GM06990 (cell line): ENCODE data around the gene OR13C5.

Experiments used
- DNase-seq: peaks from one replicate; pipeline ENCODE4 v3.0.0-alpha.2; 2011; ENCODE audit not compliant: insufficient read length; ENCODE audit errors: extremely low read depth
- H3K27me3 ChIP-seq: replicated peaks from 2 replicates; pipeline ENCODE4 v1.6.0; 2011; ENCODE audit warnings: low read length; ENCODE audit not compliant: control insufficient read depth, insufficient read depth
- H3K36me3 ChIP-seq: 2 replicates; pipeline ENCODE4 v1.5.1; 2011; ENCODE audit warnings: low read length; ENCODE audit not compliant: control insufficient read depth, insufficient read depth
- H3K4me3 ChIP-seq: replicated peaks from 2 replicates; pipeline ENCODE4 v1.5.1; 2011; ENCODE audit warnings: low read depth, mild to moderate bottlenecking, control low read depth, low read length
- CTCF ChIP-seq: IDR thresholded peaks from 2 replicates; pipeline ENCODE4 v1.5.1; 2011; ENCODE audit warnings: low read length, control low read depth, mild to moderate bottlenecking, inconsistent platforms; ENCODE audit not compliant: insufficient read depth, poor library complexity, severe bottlenecking

The OR13C5 gene

DNA sequence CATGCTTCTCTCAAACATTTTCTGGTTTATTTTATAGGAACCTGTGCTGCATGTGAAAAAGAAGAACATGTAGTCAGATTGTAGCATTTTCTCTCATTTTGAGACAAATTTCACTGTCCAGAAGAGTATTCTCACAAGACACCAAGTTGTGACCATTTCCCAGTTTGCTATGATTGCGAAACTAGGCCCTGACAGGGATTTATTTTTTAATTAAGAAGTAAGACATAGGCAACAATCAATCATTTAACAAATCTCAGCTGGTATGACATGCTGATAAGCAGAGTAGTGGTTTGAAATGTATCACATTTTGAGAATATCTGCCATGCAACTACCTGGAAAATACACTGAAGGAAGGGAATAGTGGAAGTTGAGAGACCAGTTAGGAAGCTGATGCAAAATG lies 18.7 kb downstream of the OR13C5 start:
- TF ChIP-seq CTCF: no peak
- H3K27me3 ChIP-seq: no peaks in the 10 kb centered on the region

GRCh38 chr9:104577263-104577662 lies 21.9 kb downstream of the OR13C5 start:
- Histone ChIP-seq H3K27me3 (no peaks in the 10 kb centered on the region), H3K4me3 (no peak overlapping the region), H3K36me3 (no peaks in the 10 kb centered on the region)
- DNase-seq: no peak
- no peak for TF ChIP-seq CTCF

More for the DNA sequence above, 18.7 kb downstream of the OR13C5 start:
- no peak overlapping the region for H3K4me3 ChIP-seq
- no peaks in the 10 kb centered on the region for H3K36me3 ChIP-seq
- DNase-seq: no peak

DNA sequence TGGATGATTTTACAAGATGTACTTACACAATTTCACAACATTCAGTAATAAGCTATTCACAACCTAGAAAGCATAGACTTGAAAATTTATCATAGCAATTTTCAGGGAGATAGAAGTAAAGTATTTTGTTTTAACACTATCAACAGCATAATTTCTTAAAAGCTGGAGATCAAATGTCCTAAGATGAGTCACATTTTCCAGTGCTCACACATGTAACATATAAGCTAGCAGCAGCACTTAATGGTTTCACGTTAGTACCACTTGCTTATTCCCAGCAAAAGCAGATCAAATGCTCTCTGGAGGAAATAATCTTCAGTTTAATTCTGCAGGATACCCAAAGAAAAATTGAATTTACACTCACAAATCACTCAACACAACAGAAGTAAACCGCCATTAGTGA lies 23.8 kb downstream of the OR13C5 start:
- Histone ChIP-seq H3K36me3 (no peaks in the 10 kb centered on the region), H3K4me3 (no peak overlapping the region), H3K27me3 (no peaks in the 10 kb centered on the region)
- no peak for DNase-seq
- no peak for TF ChIP-seq CTCF

DNA sequence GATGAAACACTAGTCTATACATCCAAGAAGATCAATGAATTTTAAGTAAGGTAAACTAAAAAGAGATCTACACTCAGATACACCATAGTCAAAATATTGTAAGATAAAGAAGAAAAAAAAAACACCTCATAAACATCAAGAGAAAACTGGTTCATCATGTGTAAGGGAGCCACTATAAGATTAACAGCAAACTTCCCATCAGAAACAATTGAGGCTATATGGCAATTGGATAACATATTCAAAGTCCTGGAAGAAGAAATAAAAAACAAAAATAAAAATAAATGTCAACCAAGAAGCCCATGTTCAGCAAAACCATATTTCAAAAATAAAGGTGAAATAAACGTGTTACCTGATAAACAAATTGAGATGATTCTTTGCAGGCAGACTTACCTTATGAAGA lies 26.6 kb downstream of the OR13C5 start:
- no peak overlapping the region for H3K4me3 ChIP-seq
- no peak for DNase-seq
- no peak for TF ChIP-seq CTCF
- no peaks in the 10 kb centered on the region for H3K27me3 ChIP-seq
- H3K36me3 ChIP-seq: no peaks in the 10 kb centered on the region

DNA sequence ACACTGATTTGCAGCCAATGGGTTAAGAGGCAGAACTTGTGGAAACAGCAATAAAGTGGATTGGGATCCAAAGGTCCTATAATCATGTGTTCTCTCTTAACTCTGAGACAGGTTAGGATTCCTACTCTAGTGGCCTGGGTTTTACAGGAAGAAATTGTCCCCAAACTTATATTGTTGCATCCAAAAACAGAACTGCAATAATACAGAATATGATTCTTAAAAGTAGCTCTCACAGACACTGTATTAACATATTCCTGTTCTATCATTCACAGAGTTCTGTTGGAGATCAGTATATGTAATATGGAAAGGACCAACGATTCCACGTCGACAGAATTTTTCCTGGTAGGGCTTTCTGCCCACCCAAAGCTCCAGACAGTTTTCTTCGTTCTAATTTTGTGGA lies 30.3 kb downstream of the OR13C5 start, which contains the start of gene OR13C8:
TSS of gene OR13C8 (plus strand) at position 301 of the 400 bp plus-strand sequence. CDS start at position 301, 0 bp downstream.
- Histone ChIP-seq H3K4me3 (no peak within 1 kb of the TSS), H3K36me3 (no peaks in the 10 kb centered on the region), H3K27me3 (no peaks in the 10 kb centered on the region)
- no peak for TF ChIP-seq CTCF
- no peak for DNase-seq

- no peak for TF ChIP-seq CTCF
- no peak overlapping the region for H3K4me3 ChIP-seq
- DNase-seq: no peak
- no peaks in the 10 kb centered on the region for H3K27me3 ChIP-seq
- H3K36me3 ChIP-seq: no peaks in the 10 kb centered on the region
Observed at GRCh38 chr9:104564358-104564757, 34.9 kb downstream of the OR13C5 start.
